Smooth muscle cell (in vitro differentiated cells): ENCODE results near the gene TBC1D22A. TPM values are rescaled to one million over a fixed set of nuclear protein-coding genes. Genes with fewer than 3 reads are reported as not detected.

ENCODE experiments used
- DNase-seq: peaks from one replicate; lab custom pipeline; 2025; ENCODE audit not compliant: unreplicated experiment; lab: John Stamatoyannopoulos, UW
- H2AFZ ChIP-seq: fragments of 200-600 bp; sonication (generic); 2 replicates; pipeline ENCODE4 v1.6.0; 2016; ENCODE audit warnings: antibody characterized with exemption, low read depth, mild to moderate bottlenecking
- H3F3A ChIP-seq: fragments of 200-600 bp; sonication (generic); 2 replicates; pipeline ENCODE4 v1.6.0; 2017; ENCODE audit warnings: antibody characterized with exemption, low read depth
- H3K27ac ChIP-seq: fragments of 200-600 bp; sonication (generic); 2 replicates; pipeline ENCODE4 v1.5.1; 2016; ENCODE audit warnings: low read depth, mild to moderate bottlenecking
- H3K27me3 ChIP-seq: fragments of 200-600 bp; sonication (generic); 2 replicates; pipeline ENCODE4 v1.6.1; 2016; ENCODE audit warnings: low read depth, mild to moderate bottlenecking
- H3K36me3 ChIP-seq: fragments of 200-600 bp; sonication (generic); 2 replicates; pipeline ENCODE4 v1.5.1; 2016; ENCODE audit warnings: low read depth
- H3K4me1 ChIP-seq: fragments of 200-600 bp; sonication (generic); 2 replicates; pipeline ENCODE4 v1.5.1; 2016; ENCODE audit warnings: low read depth
- H3K4me2 ChIP-seq: fragments of 200-600 bp; sonication (generic); 2 replicates; pipeline ENCODE4 v1.6.0; 2016; ENCODE audit warnings: mild to moderate bottlenecking
- H3K4me3 ChIP-seq: fragments of 200-600 bp; sonication (generic); 2 replicates; pipeline ENCODE4 v1.5.1; 2016; ENCODE audit warnings: mild to moderate bottlenecking
- H3K79me2 ChIP-seq: fragments of 200-600 bp; sonication (generic); 2 replicates; pipeline ENCODE4 v1.6.0; 2016; ENCODE audit warnings: low read depth, mild to moderate bottlenecking
- H3K9ac ChIP-seq: fragments of 200-600 bp; sonication (generic); 2 replicates; pipeline ENCODE4 v1.6.0; 2016; ENCODE audit warnings: low read depth
- H3K9me3 ChIP-seq: fragments of 200-600 bp; sonication (generic); replicated peaks from 2 replicates; pipeline ENCODE4 v1.5.1; 2016; ENCODE audit warnings: low read depth
- H4K20me1 ChIP-seq: fragments of 200-600 bp; sonication (generic); 2 replicates; pipeline ENCODE4 v1.6.0; 2016; ENCODE audit warnings: low read depth
- CTCF ChIP-seq: fragments of 200-600 bp; sonication (generic); IDR thresholded peaks from 2 replicates; pipeline ENCODE4 v1.5.1; 2017; ENCODE audit warnings: borderline replicate concordance, mild to moderate bottlenecking, antibody characterized with exemption; ENCODE audit not compliant: insufficient read depth, poor library complexity, severe bottlenecking
- WGBS: methylation state at CpG from one replicate; pipeline ENCODE4 v1.1.7; 2016; ENCODE audit warnings: low lambda C conversion rate; 5-methylcytosine and 5-hydroxymethylcytosine counted together
- polyA plus RNA-seq: library from polyadenylated mRNA; unstranded; fragments of >200 nt; fragmentation: Nextera tagmentation; extraction: Ambion mirVana; gene quantifications from 2 replicates; pipeline ENCODE4 v1.2.1, GENCODE V29; 2016
- total RNA-seq: library from RNA; depleted of rRNA; stranded (reverse); fragments of >200 nt; gene quantifications from 2 replicates; pipeline ENCODE4 v1.2.3, GENCODE V29; 2014

TBC1D22A gene
- total and polyA plus RNA-seq, 2 experiments from 2014 or later: 12.5 to 14.4 TPM

DNA sequence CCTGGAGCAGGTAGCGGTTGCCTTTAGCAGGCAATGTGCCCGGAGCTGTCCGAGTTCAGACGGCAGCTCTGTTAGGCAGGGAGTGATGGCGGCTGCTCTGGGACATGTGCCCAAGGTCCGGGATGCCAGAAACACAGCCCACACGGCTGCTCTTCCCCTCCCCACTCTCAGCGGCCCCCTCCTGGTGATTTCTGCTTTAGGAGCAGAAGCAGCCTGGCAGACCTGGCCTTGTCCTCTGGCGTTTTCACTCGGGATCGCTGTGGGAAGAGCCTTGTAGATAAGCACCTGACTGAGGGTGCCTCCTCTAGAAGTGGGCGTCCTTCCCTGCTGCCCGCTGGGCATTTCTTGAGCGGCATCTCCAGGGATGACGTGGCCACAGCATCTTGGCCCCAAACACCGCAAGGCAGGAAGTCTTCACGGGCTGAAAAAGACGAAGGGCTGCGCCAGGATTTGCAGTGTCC, 392.2 kb downstream of the TBC1D22A start:
- Histone ChIP-seq H3K4me2 (no peak overlapping the region), H2AFZ (no peak overlapping the region), H3K27ac (no peak overlapping the region), H3K36me3 (no peaks in the 10 kb centered on the region), H3K9ac (no peak overlapping the region), H4K20me1 (no peaks in the 10 kb centered on the region), H3F3A (no peaks in the 10 kb centered on the region), H3K9me3 (no peaks in the 10 kb centered on the region), H3K4me3 (no peak overlapping the region), H3K27me3 (no peaks in the 10 kb centered on the region), H3K4me1 (no peaks in the 10 kb centered on the region), H3K79me2 (no peaks in the 10 kb centered on the region)
- no peak for TF ChIP-seq CTCF
- WGBS: 89% methylated on average over 19 of the region's 19 CpGs
- no peak for DNase-seq

DNA sequence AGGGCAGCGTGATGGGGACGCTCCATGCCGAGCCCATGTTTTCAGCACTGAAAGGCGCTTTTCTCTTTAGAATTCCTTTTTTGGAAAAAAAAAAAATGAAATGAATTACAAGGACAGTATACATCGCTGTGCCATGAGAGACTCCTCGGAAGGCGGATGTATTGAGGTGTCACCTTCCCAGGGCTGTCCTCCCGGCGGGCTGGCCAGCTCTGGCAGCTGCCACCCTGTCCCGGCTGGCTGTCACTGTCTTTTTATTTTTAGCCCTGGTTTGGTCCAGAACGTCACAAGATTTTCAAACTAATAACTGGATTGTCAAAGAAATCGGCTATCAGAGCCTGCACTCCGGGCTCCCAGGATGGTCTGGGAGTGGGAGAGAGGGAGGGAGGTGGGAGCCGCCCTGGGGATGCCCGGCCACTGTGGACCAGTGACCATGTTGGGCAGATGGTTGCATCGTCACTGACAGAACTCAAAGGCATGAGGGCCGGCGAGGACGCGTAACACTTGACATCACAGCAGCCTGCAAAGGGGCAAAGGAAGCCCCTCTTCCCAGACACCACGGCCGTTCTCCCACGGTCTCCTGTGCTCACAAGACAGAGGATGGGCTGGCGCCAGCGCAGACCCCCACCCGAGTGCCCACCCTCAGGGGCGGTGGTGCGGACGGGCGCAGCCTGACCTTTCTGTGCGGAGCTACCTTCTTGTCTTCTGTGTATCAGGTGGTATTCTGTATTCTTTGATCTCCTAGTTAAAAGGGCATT, 392.9 kb downstream of the TBC1D22A start:
- Histone ChIP-seq H2AFZ (no peak overlapping the region), H3K4me3 (no peak overlapping the region), H4K20me1 (no peaks in the 10 kb centered on the region), H3K9me3 (no peaks in the 10 kb centered on the region), H3K27ac (no peak overlapping the region), H3K4me1 (no peaks in the 10 kb centered on the region), H3K27me3 (no peaks in the 10 kb centered on the region), H3K79me2 (no peaks in the 10 kb centered on the region), H3K9ac (no peak overlapping the region), H3F3A (no peaks in the 10 kb centered on the region), H3K36me3 (no peaks in the 10 kb centered on the region), H3K4me2 (no peak overlapping the region)
- TF ChIP-seq CTCF: no peak
- no peak for DNase-seq
- WGBS: 95% methylated on average over 31 of the region's 31 CpGs

DNA sequence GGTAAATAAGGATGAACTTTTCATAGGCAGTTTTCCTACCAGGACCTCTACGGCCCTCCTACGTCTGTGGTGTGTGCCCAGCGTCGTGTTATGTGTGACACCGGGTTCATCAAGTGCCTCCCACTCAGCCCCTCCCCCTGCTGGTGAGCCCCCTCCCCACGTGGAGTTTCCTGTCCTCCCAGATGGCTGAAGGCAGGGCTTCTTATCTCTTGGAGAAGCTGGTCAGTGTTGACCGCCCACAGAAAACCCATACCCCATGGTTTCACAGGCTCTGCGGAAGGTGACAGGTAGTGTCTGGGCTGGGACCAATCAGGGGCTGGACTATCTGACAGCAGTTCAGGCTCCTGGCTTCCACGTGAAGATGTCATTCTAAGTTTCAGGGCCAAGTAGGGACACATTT, 393.5 kb downstream of the TBC1D22A start:
- Histone ChIP-seq H3F3A (no peaks in the 10 kb centered on the region), H3K27me3 (no peaks in the 10 kb centered on the region), H3K36me3 (no peaks in the 10 kb centered on the region), H3K9me3 (no peaks in the 10 kb centered on the region), H3K4me1 (no peaks in the 10 kb centered on the region), H2AFZ (no peak overlapping the region), H3K4me3 (no peak overlapping the region), H3K27ac (no peak overlapping the region), H3K4me2 (no peak overlapping the region), H3K79me2 (no peaks in the 10 kb centered on the region), H4K20me1 (no peaks in the 10 kb centered on the region), H3K9ac (no peak overlapping the region)
- WGBS: 82% methylated on average over 9 of the region's 9 CpGs
- no peak for TF ChIP-seq CTCF
- no peak for DNase-seq
